GM23248 (cell line): ENCODE measurements around the gene FBLIM1. TPM values are rescaled to one million over a fixed set of nuclear protein-coding genes. Genes with fewer than 3 reads are reported as not detected.

Source experiments
- DNase-seq: peaks from one replicate; pipeline ENCODE4 v3.0.0-alpha.2; 2015
- H2AFZ ChIP-seq: fragments of 200-600 bp; sonication (generic); 2 replicates; pipeline ENCODE4 v1.6.1; 2016; ENCODE audit warnings: antibody characterized with exemption
- H3F3A ChIP-seq: fragments of 200-600 bp; sonication (generic); 2 replicates; pipeline ENCODE4 v1.6.1; 2016; ENCODE audit warnings: mild to moderate bottlenecking, antibody characterized with exemption, mixed run types; ENCODE audit not compliant: insufficient read depth
- H3K27ac ChIP-seq: fragments of 200-600 bp; sonication (generic); 2 replicates; pipeline ENCODE4 v1.5.1; 2016; ENCODE audit warnings: mild to moderate bottlenecking
- H3K27me3 ChIP-seq: fragments of 200-600 bp; sonication (generic); replicated peaks from 2 replicates; pipeline ENCODE4 v1.6.1; 2016; ENCODE audit warnings: mild to moderate bottlenecking; ENCODE audit not compliant: insufficient read depth
- H3K36me3 ChIP-seq: fragments of 200-600 bp; sonication (generic); 2 replicates; pipeline ENCODE4 v1.6.1; 2016; ENCODE audit warnings: low read depth, mild to moderate bottlenecking
- H3K4me1 ChIP-seq: fragments of 200-600 bp; sonication (generic); 2 replicates; pipeline ENCODE4 v1.6.1; 2016; ENCODE audit warnings: mild to moderate bottlenecking; ENCODE audit not compliant: insufficient read depth
- H3K4me2 ChIP-seq: fragments of 200-600 bp; sonication (generic); one replicate; pipeline ENCODE4 v1.6.1; 2016; ENCODE audit warnings: mild to moderate bottlenecking; ENCODE audit not compliant: unreplicated experiment
- H3K4me3 ChIP-seq: fragments of 200-600 bp; sonication (generic); 2 replicates; pipeline ENCODE4 v1.5.1; 2016; ENCODE audit warnings: mild to moderate bottlenecking
- H3K79me2 ChIP-seq: fragments of 200-600 bp; sonication (generic); 2 replicates; pipeline ENCODE4 v1.6.1; 2016; ENCODE audit warnings: mild to moderate bottlenecking; ENCODE audit not compliant: insufficient read depth
- H3K9ac ChIP-seq: fragments of 200-600 bp; sonication (generic); 2 replicates; pipeline ENCODE4 v1.6.1; 2016; ENCODE audit warnings: mild to moderate bottlenecking
- H3K9me2 ChIP-seq: fragments of 200-600 bp; sonication (generic); 2 replicates; pipeline ENCODE4 v1.6.1; 2016; ENCODE audit warnings: mixed run types, mild to moderate bottlenecking, moderate library complexity; ENCODE audit not compliant: insufficient read depth
- H3K9me3 ChIP-seq: fragments of 200-600 bp; sonication (generic); one replicate; pipeline ENCODE4 v1.6.1; 2017; ENCODE audit warnings: low read depth
- H4K20me1 ChIP-seq: fragments of 200-600 bp; sonication (generic); 2 replicates; pipeline ENCODE4 v1.6.0; 2016; ENCODE audit not compliant: insufficient read depth
- EZH2 ChIP-seq: fragments of 200-600 bp; sonication (generic); IDR thresholded peaks from 2 replicates; pipeline ENCODE4 v1.6.1; 2018; ENCODE audit warnings: antibody characterized with exemption, mild to moderate bottlenecking; ENCODE audit not compliant: insufficient read depth, poor library complexity, severe bottlenecking
- EZH2phosphoT487 ChIP-seq: fragments of 200-600 bp; sonication (generic); IDR thresholded peaks from 2 replicates; pipeline ENCODE4 v1.6.1; 2018; ENCODE audit warnings: antibody characterized with exemption, moderate library complexity, mild to moderate bottlenecking, low read depth; ENCODE audit not compliant: insufficient read depth
- WGBS, 2 experiments: methylation state at CpG; one replicate each; pipeline ENCODE4 v1.1.6; 2015 to 2017; ENCODE audit warnings: low lambda C conversion rate in 2 of 2, low coverage in 1 of 2; ENCODE audit errors: missing lambda C conversion rate in 2 of 2; 5-methylcytosine and 5-hydroxymethylcytosine counted together
- in situ Hi-C: fragments of 300-500 bp; cut with MboI; formaldehyde crosslinking; loops from 2 replicates; pipeline ENCODE4 v1.15.0; 2020
- polyA plus RNA-seq: library from polyadenylated mRNA; unstranded; fragments of >200 nt; fragmentation: Nextera tagmentation; extraction: Ambion mirVana; gene quantifications from 2 replicates; pipeline ENCODE4 v1.2.1, GENCODE V29; 2016
- total RNA-seq: library from RNA; depleted of rRNA; stranded (reverse); fragments of >200 nt; shearing (Covaris generic); gene quantifications from 2 replicates; pipeline ENCODE4 v1.2.3, GENCODE V29; 2014

The FBLIM1 gene
- total and polyA plus RNA-seq, 2 experiments from 2014 or later = 63.3 to 69.9 TPM

GRCh38 chr1:15728937-15729657 is 29.5 kb upstream of the FBLIM1 start:
- no peaks in the 10 kb centered on the region for H3K9me2 ChIP-seq
- H2AFZ ChIP-seq = no peak overlapping the region
- 85 to 88% methylated on average over 22 of the region's 22 CpGs for WGBS, 2 experiments
- no peak overlapping the region for H3K4me2 ChIP-seq
- H3K27ac ChIP-seq = no peak overlapping the region
- no peaks in the 10 kb centered on the region; the same call in 1 of the 2 replicates for H3K36me3 ChIP-seq
- in situ Hi-C loops = no loop called here
- no peaks in the 10 kb centered on the region for H3K27me3 ChIP-seq
- no peaks in the 10 kb centered on the region for H3K9me3 ChIP-seq
- no peak overlapping the region for H3K9ac ChIP-seq
- H3F3A ChIP-seq = no peaks in the 10 kb centered on the region
- H3K4me3 ChIP-seq = no peak overlapping the region
- no peaks in the 10 kb centered on the region for H3K79me2 ChIP-seq
- no peak for DNase-seq
- TF ChIP-seq EZH2phosphoT487 = no peak
- no peak for TF ChIP-seq EZH2
- H4K20me1 ChIP-seq = no peaks in the 10 kb centered on the region
- no peaks in the 10 kb centered on the region for H3K4me1 ChIP-seq

- 90 to 95% methylated on average over 16 of the region's 16 CpGs for WGBS, 2 experiments
- no peak for TF ChIP-seq EZH2
- TF ChIP-seq EZH2phosphoT487 = no peak
- Histone ChIP-seq H3K36me3 (no peaks in the 10 kb centered on the region; the same call in 1 of the 2 replicates), H3K4me1 (no peaks in the 10 kb centered on the region), H3K9me2 (no peaks in the 10 kb centered on the region), H3K4me3 (no peak overlapping the region), H3K9ac (no peak overlapping the region), H3K79me2 (no peaks in the 10 kb centered on the region), H3K4me2 (no peak overlapping the region), H3K27ac (no peak overlapping the region), H4K20me1 (no peaks in the 10 kb centered on the region), H3K9me3 (no peaks in the 10 kb centered on the region), H2AFZ (no peak overlapping the region), H3K27me3 (no peaks in the 10 kb centered on the region), H3F3A (no peaks in the 10 kb centered on the region)
- DNase-seq = no peak
- in situ Hi-C loops = no loop called here
These were observed 28.2 kb upstream of the FBLIM1 start for GRCh38 chr1:15730423-15730822.

GRCh38 chr1:15730936-15731335 is 27.7 kb upstream of the FBLIM1 start:
- no peaks in the 10 kb centered on the region for H4K20me1 ChIP-seq
- no peaks in the 10 kb centered on the region for H3K4me1 ChIP-seq
- TF ChIP-seq EZH2phosphoT487 (no peak), EZH2 (no peak)
- H2AFZ ChIP-seq = no peak overlapping the region
- in situ Hi-C loops = no loop called here
- H3K79me2 ChIP-seq = no peaks in the 10 kb centered on the region
- H3K9me2 ChIP-seq = no peaks in the 10 kb centered on the region
- 88 to 92% methylated on average over 14 to 16 of the region's 16 CpGs for WGBS, 2 experiments
- no peak for DNase-seq
- H3K4me2 ChIP-seq = no peak overlapping the region
- H3F3A ChIP-seq = no peaks in the 10 kb centered on the region
- no peak overlapping the region for H3K27ac ChIP-seq
- H3K9me3 ChIP-seq = no peaks in the 10 kb centered on the region
- no peaks in the 10 kb centered on the region; the same call in 1 of the 2 replicates for H3K36me3 ChIP-seq
- H3K4me3 ChIP-seq = no peak overlapping the region
- no peaks in the 10 kb centered on the region for H3K27me3 ChIP-seq
- no peak overlapping the region for H3K9ac ChIP-seq

- H3K4me3 ChIP-seq = no peak overlapping the region
- H3K9me3 ChIP-seq = no peaks in the 10 kb centered on the region
- no peaks in the 10 kb centered on the region; the same call in 1 of the 2 replicates for H3K36me3 ChIP-seq
- H3F3A ChIP-seq = no peaks in the 10 kb centered on the region
- no peak overlapping the region for H2AFZ ChIP-seq
- H3K27ac ChIP-seq = no peak overlapping the region
- in situ Hi-C loops = no loop called here
- TF ChIP-seq EZH2 (no peak), EZH2phosphoT487 (no peak)
- H3K9ac ChIP-seq = no peak overlapping the region
- no peaks in the 10 kb centered on the region for H3K79me2 ChIP-seq
- no peak overlapping the region for H3K4me2 ChIP-seq
- no peaks in the 10 kb centered on the region for H3K27me3 ChIP-seq
- no peaks in the 10 kb centered on the region for H3K4me1 ChIP-seq
- H3K9me2 ChIP-seq = no peaks in the 10 kb centered on the region
- 92 to 93% methylated on average over 30 to 39 of the region's 39 CpGs for WGBS, 2 experiments
- H4K20me1 ChIP-seq = no peaks in the 10 kb centered on the region
- no peak for DNase-seq
These were observed 26.6 kb upstream of the FBLIM1 start for GRCh38 chr1:15731735-15732685.
